Activated CD4-positive, alpha-beta memory T cell treated with anti-CD3 and anti-CD28 coated beads for 36 hours (primary cell): ENCODE data around the gene PLA2G2A. TPM values are rescaled to one million over a fixed set of nuclear protein-coding genes. Genes with fewer than 3 reads are reported as not detected.
"Not testable (repeated sequence)": the region's sequence is repeated elsewhere in the genome, so short reads cannot be mapped to it uniquely, and the experiment has no call there.

ENCODE experiments used
- CTCF ChIA-PET: fragments of 350-600 bp; sonication (Branson Sonifier 250); formaldehyde crosslinking; loops from one replicate; lab custom pipeline; 2021; ENCODE audit warnings: antibody characterized with exemption, inconsistent platforms; lab: Charles Lee
- POLR2A ChIA-PET: fragments of 350-600 bp; sonication (Branson Sonifier 250); formaldehyde crosslinking; loops from one replicate; lab custom pipeline; 2021; ENCODE audit warnings: antibody characterized with exemption; lab: Charles Lee
- DNase-seq: peaks from one replicate; pipeline ENCODE4 v3.0.0-alpha.2; 2020
- H3K27ac Mint-ChIP-seq: one replicate; pipeline ENCODE4 v1.8.0; 2021; ENCODE audit warnings: mixed read lengths
- H3K27me3 Mint-ChIP-seq: one replicate; pipeline ENCODE4 v1.8.0; 2021; ENCODE audit warnings: mixed read lengths
- H3K36me3 Mint-ChIP-seq: one replicate; pipeline ENCODE4 v1.8.0; 2021; ENCODE audit warnings: mixed read lengths
- H3K4me1 Mint-ChIP-seq: one replicate; pipeline ENCODE4 v1.8.0; 2021; ENCODE audit warnings: low read depth, mixed read lengths
- H3K4me3 Mint-ChIP-seq: one replicate; pipeline ENCODE4 v1.8.0; 2021; ENCODE audit warnings: mild to moderate bottlenecking, mixed read lengths
- H3K9me3 Mint-ChIP-seq: one replicate; pipeline ENCODE4 v1.8.0; 2021; ENCODE audit warnings: mixed read lengths
- intact Hi-C: fragments of 100-400 bp; cut with micrococcal nuclease; formaldehyde crosslinking; loops from one replicate; pipeline ENCODE4 v1.15.1; 2023
- total RNA-seq, 2 experiments: library from RNA; stranded (reverse); gene quantifications; one replicate each; pipeline ENCODE4 v1.2.3, GENCODE V29; 2021

The PLA2G2A gene
- total RNA-seq, 2 experiments from 2014 or later, result not detected

GRCh38 chr1:19987719-19988118, 8.3 kb upstream of the PLA2G2A start:
- no peak overlapping the region for H3K4me3 Mint-ChIP-seq
- peaks cover 25% of the 10 kb centered on the region for H3K27me3 Mint-ChIP-seq
- H3K4me1 Mint-ChIP-seq, result no peaks in the 10 kb centered on the region
- H3K27ac Mint-ChIP-seq, result no peak overlapping the region
- H3K9me3 Mint-ChIP-seq, result no peaks in the 10 kb centered on the region
- ChIA-PET CTCF (interaction anchor here (0.7 kb wide), 1 partner anchor 96 kb away, joined by 3 read pairs; no protein-coding TSS in a partner anchor), POLR2A (no interaction called here)
- no peak for DNase-seq
- H3K36me3 Mint-ChIP-seq, result no peaks in the 10 kb centered on the region
- intact Hi-C loops, result no loop called here

- H3K27ac Mint-ChIP-seq, H3K36me3 Mint-ChIP-seq, H3K4me3 Mint-ChIP-seq, DNase-seq, H3K4me1 Mint-ChIP-seq, intact Hi-C loops, POLR2A ChIA-PET, CTCF ChIA-PET, H3K9me3 Mint-ChIP-seq: not testable (repeated sequence)
- peaks cover 20% of the 10 kb centered on the region for H3K27me3 Mint-ChIP-seq
Observed at GRCh38 chr1:19984409-19985016, 5.1 kb upstream of the PLA2G2A start.

- Mint-ChIP-seq H3K4me3 (no peak overlapping the region), H3K4me1 (no peaks in the 10 kb centered on the region), H3K9me3 (no peaks in the 10 kb centered on the region), H3K27ac (no peak overlapping the region), H3K27me3 (peaks cover 12% of the 10 kb centered on the region), H3K36me3 (no peaks in the 10 kb centered on the region)
- intact Hi-C loops, result no loop called here
- ChIA-PET CTCF (no interaction called here), POLR2A (no interaction called here)
- no peak for DNase-seq
Observed at GRCh38 chr1:19981507-19982312, 2.3 kb upstream of the PLA2G2A start.

DNA sequence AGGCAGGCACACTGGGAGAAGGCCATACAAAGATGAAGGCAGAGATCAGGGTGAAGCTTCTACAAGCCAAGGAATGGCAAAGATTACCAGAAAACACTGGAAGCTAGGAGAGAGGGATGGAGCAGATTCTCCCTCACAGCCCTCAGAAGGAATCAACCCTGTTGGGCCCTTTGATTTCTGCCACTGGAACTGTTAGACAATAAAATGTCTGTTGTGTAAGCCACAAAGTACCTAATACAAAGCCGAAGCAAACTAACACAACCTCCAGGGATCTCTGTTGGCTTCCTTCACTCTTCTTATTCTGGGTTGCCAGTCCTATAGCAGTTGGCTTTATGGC, 1.7 kb upstream of the PLA2G2A start:
- Mint-ChIP-seq H3K4me1 (no peaks in the 10 kb centered on the region), H3K36me3 (no peaks in the 10 kb centered on the region), H3K27ac (no peak overlapping the region), H3K4me3 (no peak overlapping the region), H3K9me3 (no peaks in the 10 kb centered on the region), H3K27me3 (peaks cover 12% of the 10 kb centered on the region)
- intact Hi-C loops, result no loop called here
- CTCF ChIA-PET, result no interaction called here
- POLR2A ChIA-PET, result no interaction called here
- DNase-seq, result no peak

DNA sequence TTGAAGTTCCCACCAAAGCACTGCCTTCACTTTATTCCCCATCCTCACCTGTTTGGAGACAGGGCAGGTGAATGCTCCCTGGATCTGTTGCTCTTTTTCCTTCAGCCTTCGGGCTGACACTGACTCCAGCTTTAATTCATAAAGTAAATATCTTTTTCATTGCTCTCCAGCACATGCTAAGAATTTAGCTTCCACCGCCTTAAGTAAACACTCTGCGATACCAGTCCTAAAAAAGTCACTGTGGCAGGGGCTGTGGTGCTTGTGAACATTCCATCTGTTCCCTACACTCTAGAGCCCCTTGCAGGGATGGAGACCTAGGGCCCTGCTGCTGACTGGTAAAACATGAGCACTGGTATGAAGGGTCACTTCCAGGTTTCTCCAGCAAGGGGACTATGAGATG, 896 bp upstream of the PLA2G2A start:
- POLR2A ChIA-PET, result no interaction called here
- H3K9me3 Mint-ChIP-seq, result no peaks in the 10 kb centered on the region

GRCh38 chr1:19978143-19978542, 1.3 kb downstream of the PLA2G2A start:
- Mint-ChIP-seq H3K4me3 (no peak overlapping the region), H3K9me3 (no peaks in the 10 kb centered on the region), H3K27ac (no peak overlapping the region), H3K27me3 (peaks cover 11% of the 10 kb centered on the region), H3K4me1 (no peaks in the 10 kb centered on the region), H3K36me3 (no peaks in the 10 kb centered on the region)
- intact Hi-C loops, result no loop called here
- no peak for DNase-seq
- ChIA-PET POLR2A (no interaction called here), CTCF (interaction anchor here (0.8 to 1.8 kb wide), 2 partner anchors 218 to 235 kb away, joined by 3 to 5 read pairs; no protein-coding TSS in a partner anchor)

More for the DNA sequence above, 896 bp upstream of the PLA2G2A start:
- no peaks in the 10 kb centered on the region for H3K36me3 Mint-ChIP-seq
- peaks cover 12% of the 10 kb centered on the region for H3K27me3 Mint-ChIP-seq
- CTCF ChIA-PET, result no interaction called here
- no peak overlapping the region for H3K27ac Mint-ChIP-seq
- no peaks in the 10 kb centered on the region for H3K4me1 Mint-ChIP-seq
- no peak overlapping the region for H3K4me3 Mint-ChIP-seq
- intact Hi-C loops, result no loop called here
- no peak for DNase-seq

DNA sequence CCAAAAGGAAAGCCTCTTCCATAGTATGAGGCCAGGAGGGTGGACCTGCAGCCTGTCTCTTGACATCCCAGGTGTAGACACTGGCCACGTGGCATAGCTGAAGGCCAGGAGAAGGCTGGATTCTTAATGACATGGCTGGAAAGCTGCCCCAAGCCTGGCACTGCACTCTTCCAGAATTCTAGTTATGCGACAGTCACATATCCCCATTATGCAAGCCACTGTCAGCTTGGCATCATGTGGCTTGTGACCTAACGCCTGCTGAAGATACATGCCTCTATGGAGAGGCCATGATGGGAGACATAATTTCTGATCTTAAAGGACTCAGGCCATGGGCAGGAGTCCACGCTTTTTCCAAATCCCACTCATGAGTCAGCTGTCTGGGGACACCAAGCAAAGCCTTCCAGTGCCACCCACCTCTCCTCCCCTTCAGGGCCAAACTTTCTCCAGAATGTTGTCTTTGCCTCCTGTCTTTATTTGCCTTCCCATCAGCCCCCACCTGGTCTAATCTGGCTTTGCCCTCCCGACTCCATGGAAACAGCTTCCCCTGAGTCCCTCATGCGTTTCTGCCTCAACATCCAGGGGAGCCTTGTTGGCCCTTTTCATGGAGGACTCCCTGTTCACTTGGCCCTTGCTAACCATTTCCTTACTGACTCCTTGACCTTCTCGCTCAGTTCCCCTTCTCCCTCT, 3.0 kb downstream of the PLA2G2A start:
- H3K36me3 Mint-ChIP-seq, result no peaks in the 10 kb centered on the region
- ChIA-PET POLR2A (no interaction called here), CTCF (interaction anchor here (1.3 to 1.8 kb wide), 2 partner anchors 9 to 220 kb away, joined by 3 to 5 read pairs; no protein-coding TSS in a partner anchor)
- H3K27ac Mint-ChIP-seq, result no peak overlapping the region
- H3K27me3 Mint-ChIP-seq, result peaks cover 9% of the 10 kb centered on the region
- no peaks in the 10 kb centered on the region for H3K9me3 Mint-ChIP-seq
- no peaks in the 10 kb centered on the region for H3K4me1 Mint-ChIP-seq
- no peak overlapping the region for H3K4me3 Mint-ChIP-seq
- intact Hi-C loops, result no loop called here
- DNase-seq, result no peak

DNA sequence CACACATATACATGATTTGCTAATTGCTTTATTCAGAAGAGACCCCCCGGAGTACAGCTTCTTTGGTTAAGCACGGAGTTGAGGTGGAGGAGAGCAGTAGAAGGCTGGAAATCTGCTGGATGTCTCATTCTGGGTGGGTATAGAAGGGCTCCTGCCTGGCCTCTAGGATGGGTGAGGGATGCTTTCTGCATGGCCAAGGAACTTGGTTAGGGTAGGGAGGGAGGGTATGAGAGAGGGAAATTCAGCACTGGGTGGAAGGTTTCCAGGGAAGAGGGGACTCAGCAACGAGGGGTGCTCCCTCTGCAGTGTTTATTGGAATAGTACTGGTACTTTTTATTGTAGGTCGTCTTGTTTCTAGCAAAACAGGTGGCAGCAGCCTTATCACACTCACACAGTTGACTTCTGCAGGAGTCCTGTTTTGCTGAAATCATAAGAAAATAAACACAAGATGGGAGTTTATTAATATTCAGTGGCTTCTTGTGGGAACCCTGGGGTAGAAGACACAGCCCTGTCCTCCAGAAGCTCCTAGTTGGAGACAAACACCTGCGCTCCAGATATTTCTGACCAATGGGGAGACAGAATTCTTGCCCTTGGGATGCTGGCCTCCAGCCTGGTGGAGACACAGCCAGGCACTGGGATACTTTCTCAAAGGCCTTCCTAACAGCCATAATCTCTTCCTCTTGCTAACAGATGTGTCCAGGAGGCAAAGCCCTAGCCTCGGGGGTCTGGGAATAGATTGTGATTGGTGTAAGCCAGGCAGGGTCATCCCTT, 3.8 kb downstream of the PLA2G2A start:
- Mint-ChIP-seq H3K4me3 (no peak overlapping the region), H3K9me3 (no peaks in the 10 kb centered on the region), H3K36me3 (no peaks in the 10 kb centered on the region), H3K27ac (no peak overlapping the region), H3K27me3 (peaks cover 8% of the 10 kb centered on the region), H3K4me1 (no peaks in the 10 kb centered on the region)
- DNase-seq, result no peak
- intact Hi-C loops, result loop anchor here (2.0 kb wide), 1 partner anchor 177 kb away; no protein-coding TSS in a partner anchor
- POLR2A ChIA-PET, result no interaction called here
- CTCF ChIA-PET, result interaction anchor here (0.6 to 2.7 kb wide), 8 partner anchors 56 to 385 kb away, joined by 3 to 23 read pairs (median 3); no protein-coding TSS in a partner anchor

DNA sequence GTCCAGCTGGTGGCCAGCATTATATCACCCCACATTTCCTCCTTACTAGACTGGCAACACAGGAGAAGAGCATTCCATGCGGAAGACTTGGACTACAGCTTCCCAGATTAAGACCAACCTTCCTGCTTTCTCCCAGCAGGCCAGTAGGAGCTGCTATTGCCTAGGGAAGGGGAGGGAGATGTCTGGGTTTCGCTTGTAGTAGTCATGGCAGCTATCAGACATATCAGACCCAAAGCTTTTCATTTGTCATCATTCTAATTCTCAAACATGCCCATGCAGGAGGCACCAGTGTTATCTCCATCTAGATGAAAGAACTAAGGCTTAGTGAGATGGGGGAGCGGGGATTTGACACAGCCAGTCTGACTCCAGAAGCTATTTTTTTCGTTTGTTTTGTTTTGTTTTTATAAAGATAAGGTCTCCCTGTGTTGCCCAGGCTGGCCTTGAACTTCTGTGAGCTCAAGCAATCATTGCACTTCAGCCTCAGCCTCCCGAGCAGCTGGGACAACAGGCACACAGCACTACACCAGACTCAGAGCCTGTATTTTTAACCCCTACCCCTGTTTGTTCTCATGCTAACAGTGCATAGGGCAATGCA, 4.5 kb downstream of the PLA2G2A start:
- no peaks in the 10 kb centered on the region for H3K36me3 Mint-ChIP-seq
- H3K27ac Mint-ChIP-seq, result no peak overlapping the region
- ChIA-PET CTCF (interaction anchor here (0.6 to 2.7 kb wide), 10 partner anchors 56 to 385 kb away, joined by 3 to 23 read pairs (median 3); no protein-coding TSS in a partner anchor), POLR2A (no interaction called here)
- peaks cover 13% of the 10 kb centered on the region for H3K27me3 Mint-ChIP-seq
- intact Hi-C loops, result loop anchor here (2.0 kb wide), 1 partner anchor 178 kb away; no protein-coding TSS in a partner anchor
- H3K9me3 Mint-ChIP-seq, result no peaks in the 10 kb centered on the region
- no peaks in the 10 kb centered on the region for H3K4me1 Mint-ChIP-seq
- no peak overlapping the region for H3K4me3 Mint-ChIP-seq
- DNase-seq, result peak; percentile 46

GRCh38 chr1:19973616-19974015, 5.8 kb downstream of the PLA2G2A start:
- Mint-ChIP-seq H3K4me1 (no peaks in the 10 kb centered on the region), H3K27me3 (peaks cover 12% of the 10 kb centered on the region), H3K4me3 (no peak overlapping the region), H3K9me3 (no peaks in the 10 kb centered on the region), H3K27ac (no peak overlapping the region), H3K36me3 (no peaks in the 10 kb centered on the region)
- ChIA-PET CTCF (interaction anchor here (1.1 to 2.7 kb wide), 3 partner anchors 92 to 221 kb away, joined by 3 to 23 read pairs (median 19); no protein-coding TSS in a partner anchor), POLR2A (no interaction called here)
- no peak for DNase-seq
- intact Hi-C loops, result loop anchor here (2.0 kb wide), 1 partner anchor 179 kb away; no protein-coding TSS in a partner anchor

- intact Hi-C loops, result no loop called here
- ChIA-PET CTCF (no interaction called here), POLR2A (no interaction called here)
- H3K4me1 Mint-ChIP-seq, result no peaks in the 10 kb centered on the region
- no peak overlapping the region for H3K4me3 Mint-ChIP-seq
- no peaks in the 10 kb centered on the region for H3K36me3 Mint-ChIP-seq
- H3K27me3 Mint-ChIP-seq, result peaks cover 14% of the 10 kb centered on the region
- H3K9me3 Mint-ChIP-seq, result no peaks in the 10 kb centered on the region
- DNase-seq, result no peak
- H3K27ac Mint-ChIP-seq, result no peak overlapping the region
Observed at GRCh38 chr1:19971664-19972063, 7.8 kb downstream of the PLA2G2A start.
